GM18951 (cell line): ENCODE data around the gene ASIC5.

Experiments used
- POLR2A ChIP-seq: IDR thresholded peaks from 4 replicates; pipeline ENCODE4 v1.6.1; 2011; ENCODE audit warnings: mild to moderate bottlenecking; ENCODE audit not compliant: insufficient read length, insufficient read depth; ENCODE audit errors: extremely low read depth
- in situ Hi-C: fragments of 300-500 bp; cut with MboI; formaldehyde crosslinking; loops from one replicate; pipeline ENCODE4 v1.12.0; 2022; ENCODE audit warnings: low sequenced_read_pairs, mixed read lengths, inconsistent platforms; ENCODE audit not compliant: unreplicated experiment

The ASIC5 gene

DNA sequence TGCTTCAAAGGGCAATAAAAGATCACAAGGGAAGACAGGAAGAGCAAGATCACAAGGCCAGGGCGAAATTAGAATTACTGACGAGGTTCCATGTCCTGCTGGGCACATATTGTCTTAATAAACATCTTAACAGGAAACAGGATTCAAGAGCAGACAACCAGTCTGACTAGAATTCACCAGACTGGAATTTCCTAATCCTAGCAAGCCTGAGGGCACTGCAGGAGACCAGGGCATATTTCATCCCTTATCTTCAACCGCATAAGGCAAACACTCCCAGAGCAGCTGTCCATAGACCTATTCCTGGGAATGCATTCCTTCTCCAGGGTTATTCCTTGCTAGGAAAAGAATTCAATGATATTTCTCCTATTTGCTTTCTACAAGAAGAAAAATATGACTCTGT, 25.0 kb upstream of the ASIC5 start:
- no peak for TF ChIP-seq POLR2A
- in situ Hi-C loops: no loop called here

DNA sequence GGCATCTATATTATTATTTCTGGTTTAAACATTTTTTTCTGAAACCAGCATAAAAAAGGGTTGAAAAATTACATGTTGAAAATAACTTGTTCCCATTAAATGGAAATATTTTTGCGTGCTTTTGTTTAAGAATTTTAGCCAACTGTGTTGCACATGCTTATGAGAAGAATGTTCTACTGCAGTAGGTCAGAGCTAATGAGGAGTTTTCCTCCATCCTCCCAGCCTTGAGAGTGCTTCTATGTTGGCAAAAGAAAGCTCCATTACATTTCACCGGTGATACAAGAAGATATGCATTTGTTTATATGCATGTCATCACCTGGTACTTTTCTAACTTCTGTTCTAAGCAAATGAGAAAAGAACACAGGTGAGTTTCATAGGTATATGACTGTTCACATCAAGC, 23.9 kb upstream of the ASIC5 start:
- no peak for TF ChIP-seq POLR2A
- in situ Hi-C loops: no loop called here

DNA sequence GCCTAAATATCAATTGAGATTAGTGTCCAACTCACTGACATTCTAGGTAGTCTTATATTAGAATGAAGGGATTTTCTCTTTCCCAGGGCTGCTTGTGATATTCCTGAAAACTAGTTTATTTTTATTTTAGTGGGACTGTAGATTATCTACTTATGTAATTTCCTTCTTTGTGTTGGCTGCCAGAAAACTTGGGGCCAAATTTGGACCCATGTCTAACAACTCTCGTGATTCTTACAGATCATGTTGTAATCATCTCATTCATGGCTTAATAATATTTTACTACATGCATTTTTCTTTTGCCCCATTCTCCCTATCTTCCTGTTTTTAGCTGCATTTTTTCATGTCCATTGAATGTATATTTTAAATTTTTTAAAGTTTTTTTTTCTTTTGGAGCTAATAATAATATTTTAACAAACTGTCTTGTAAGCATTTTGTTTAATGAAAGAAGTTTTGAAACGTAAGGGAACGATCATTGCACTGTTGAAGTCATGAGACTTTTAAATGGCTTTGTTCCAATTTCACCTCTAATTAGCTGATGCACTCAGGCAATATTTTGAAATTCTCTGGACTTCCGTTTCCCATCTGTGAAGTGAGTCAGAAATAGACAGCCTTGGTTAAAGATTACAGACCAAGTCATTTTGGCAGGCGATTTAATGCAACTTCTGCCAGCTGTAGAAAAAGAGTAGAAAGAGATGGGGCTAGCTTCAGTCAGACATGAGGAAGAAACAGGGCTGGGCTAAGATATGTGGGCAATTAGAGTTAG, 23.1 kb upstream of the ASIC5 start:
- no peak for TF ChIP-seq POLR2A
- in situ Hi-C loops: no loop called here

DNA sequence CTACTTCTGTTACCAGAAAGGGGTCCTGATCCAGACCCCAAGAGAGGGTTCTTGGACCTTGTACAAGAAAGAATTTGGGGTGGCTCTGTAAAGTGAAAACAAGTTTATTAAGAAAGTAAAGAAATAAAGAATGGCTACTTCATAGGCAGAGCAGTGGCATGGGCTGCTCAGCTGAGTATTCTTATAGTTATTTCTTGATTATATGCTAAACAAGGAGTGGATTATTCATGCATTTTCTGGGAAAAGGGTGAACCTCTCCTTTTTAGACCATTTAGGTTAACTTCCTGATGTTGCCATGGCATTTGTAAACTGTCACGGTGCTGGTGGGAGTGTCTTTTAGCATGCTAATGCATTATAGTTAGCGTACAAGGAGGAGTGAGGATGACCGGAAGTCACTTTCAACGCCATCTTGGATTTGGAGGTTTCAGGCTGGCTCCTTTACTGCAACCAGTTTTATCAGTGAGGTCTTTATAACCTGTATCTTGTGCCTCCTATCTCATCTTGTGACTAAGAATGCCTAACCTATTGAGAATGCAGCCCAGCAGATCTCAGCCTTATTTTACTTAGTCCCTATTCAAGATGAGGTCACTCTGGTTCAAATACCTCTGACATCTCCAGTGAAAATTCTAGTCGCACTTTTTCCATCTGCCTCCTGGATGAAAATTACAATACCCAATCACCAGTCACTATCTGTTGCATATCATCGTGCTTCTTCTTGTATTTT, 21.9 kb upstream of the ASIC5 start:
- in situ Hi-C loops: no loop called here
- TF ChIP-seq POLR2A: no peak

DNA sequence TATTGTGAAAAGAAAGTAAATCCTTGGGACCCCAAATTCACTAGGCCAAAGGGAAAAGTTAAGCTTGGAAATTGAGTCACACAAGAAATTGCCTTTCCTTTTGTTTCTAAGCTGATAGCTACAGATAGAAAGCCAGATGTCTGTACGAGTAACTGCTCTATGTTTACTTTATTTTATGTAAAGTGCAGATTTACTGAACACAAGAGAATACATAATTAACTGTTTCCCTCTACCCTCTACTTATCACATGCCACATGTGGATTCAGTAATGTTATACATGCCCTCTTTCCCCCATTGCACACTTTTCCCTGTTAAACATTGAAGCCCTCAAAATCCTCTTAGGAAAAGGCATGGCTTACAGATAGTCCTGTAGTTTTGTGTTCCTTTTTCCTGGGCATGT, 21.0 kb upstream of the ASIC5 start:
- TF ChIP-seq POLR2A: no peak
- in situ Hi-C loops: no loop called here

DNA sequence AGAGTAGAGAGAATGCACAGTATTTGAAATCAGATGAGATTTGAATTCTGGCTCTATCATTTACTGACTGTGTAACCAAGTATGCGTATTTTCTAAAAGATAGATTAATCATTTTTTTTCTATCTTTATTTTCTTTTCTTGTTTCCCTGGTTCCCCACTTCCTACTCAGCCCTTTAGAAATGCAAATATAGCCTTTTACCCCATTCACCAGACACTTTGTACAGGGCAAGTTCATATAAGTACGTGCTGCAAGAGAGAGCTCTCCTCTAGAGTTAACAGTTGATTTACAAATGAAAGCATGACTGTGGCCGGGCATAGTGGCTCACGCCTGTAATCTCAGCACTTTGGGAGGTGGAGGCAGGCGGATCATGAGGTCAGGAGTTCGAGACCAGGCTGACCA, 19.6 kb upstream of the ASIC5 start:
- in situ Hi-C loops: no loop called here

DNA sequence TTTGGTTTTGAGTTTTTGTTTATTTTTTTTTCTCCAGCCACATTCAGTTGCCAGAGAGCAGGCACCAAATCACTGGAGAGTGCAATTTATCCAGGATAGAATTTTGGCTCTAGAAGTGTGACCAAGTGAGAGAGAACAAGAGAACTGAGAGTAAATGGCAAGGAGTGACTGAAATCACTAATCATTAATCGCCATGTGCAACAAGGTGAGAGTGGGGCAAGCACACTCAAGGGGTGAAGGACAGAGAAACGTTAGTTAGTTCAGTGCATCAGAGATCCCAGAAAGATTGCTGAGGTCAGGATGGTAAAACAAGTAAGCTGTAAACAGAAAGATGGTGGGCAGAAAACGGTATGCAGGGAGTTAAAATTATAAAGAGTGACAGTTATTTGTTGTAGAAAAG, 17.8 kb upstream of the ASIC5 start:
- no peak for TF ChIP-seq POLR2A
- in situ Hi-C loops: no loop called here

More for the DNA sequence above, 19.6 kb upstream of the ASIC5 start:
- no peak for TF ChIP-seq POLR2A

DNA sequence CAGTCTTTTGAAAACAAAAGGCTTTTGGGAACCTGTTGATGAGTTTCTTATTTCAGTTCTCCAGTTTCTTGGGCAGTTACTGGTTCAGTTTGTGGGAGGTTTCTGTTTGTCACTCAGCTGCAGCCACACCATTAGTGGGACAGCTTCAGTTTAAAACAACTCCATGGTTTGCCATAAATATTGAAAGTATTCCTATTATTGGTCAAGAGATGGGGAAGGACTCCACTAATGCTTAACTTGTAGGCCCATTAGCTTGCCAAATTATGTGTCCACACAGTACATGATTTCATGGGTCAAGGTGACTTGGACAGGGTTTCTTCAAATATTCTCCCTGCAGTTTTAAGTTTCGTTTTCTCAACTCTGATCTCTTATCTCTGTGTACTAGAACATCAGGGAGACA, 15.5 kb upstream of the ASIC5 start:
- in situ Hi-C loops: no loop called here
- no peak for TF ChIP-seq POLR2A

DNA sequence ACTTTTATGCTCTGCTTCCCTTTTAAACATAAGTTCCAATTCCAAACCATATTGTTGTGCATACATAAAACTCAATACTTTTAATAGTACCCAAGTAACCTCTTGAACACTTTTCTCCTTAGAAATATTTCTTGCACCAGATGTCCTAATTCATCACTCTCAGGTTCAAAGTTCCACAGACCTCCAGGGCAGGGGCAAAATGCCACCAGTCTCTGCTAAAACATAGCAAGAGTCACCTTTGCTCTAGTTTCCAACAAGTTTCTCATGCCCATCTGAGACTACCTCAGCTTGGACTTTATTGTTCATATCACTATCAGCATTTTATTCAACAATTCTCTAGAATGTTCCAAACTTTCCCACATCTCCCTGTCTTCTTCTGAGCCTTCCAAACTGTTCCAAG, 13.7 kb upstream of the ASIC5 start:
- in situ Hi-C loops: no loop called here
- TF ChIP-seq POLR2A: no peak

DNA sequence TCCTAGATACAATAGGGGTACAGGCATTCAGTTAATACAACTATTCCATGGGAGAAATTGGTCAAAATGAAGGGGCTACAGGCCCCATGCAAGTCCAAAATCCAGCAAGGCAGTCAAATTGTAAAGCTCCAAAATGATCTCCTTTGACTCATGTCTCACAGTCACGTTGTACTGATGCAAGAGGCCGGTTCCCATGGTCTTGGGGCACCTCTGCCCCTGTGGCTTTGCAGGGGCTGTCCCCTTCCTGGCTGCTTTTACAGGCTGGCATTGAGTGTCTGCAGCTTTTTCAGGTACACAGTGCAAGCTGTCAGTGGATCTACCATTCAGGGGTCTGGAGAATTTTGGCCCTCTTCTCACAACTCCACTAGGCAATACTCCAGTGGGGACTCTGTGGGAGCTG, 12.5 kb upstream of the ASIC5 start:
- in situ Hi-C loops: no loop called here
- TF ChIP-seq POLR2A: no peak

DNA sequence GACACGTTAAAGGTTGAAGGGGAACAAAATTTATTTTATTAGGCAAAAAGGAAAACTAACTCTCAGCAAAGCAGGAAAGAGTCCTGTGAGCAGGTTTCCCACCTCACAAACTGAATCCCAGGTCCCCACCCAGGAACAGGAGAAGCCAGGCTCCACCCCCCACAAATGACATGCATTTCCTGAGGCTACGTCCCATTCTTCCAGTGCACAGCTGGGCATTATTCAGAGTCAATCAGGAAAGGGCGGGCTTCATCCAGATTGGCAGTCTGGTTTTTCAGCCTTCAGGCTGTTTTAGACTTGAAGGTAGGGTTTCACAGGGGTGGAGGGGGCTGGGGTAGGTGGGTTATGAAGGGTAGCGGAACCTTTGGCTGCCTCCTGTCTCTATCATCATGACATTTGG, 11.9 kb upstream of the ASIC5 start:
- in situ Hi-C loops: no loop called here
- no peak for TF ChIP-seq POLR2A

DNA sequence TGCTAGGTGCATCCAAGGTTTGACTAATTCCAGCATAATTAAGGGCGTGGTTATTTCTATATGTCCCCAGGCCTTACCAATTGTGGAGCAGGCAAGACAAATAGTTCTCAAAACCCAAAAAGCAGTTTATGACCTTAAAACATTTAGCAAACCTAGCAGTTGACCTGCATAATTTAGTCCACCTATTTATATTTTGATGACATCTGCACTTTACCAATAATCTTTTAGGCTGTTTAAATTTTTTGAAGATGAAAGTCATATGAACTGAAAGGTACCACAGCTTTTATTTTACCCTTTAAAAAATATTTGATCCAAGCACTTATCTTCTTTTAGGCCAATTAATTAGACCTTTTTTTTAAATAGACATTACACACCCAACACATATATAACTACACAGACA, 9.8 kb upstream of the ASIC5 start:
- TF ChIP-seq POLR2A: no peak
- in situ Hi-C loops: no loop called here

DNA sequence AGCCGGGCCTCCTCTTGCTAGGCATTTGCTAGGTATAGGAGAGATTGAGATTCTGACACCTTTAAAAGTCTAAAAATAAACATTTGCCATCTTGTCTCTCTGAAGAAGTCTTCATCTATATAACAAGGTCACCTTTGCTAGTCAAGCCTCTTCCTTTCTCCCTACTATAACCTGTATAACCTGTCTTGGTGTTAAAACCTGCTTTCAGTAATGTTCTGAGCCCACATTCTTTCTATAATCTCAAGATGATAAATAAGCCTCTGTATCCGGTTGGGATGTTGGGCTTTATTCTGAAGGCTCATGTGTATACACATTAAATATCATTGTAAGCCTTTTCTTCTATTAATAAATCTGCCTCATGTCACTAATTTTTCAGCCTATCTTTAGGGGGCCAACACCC, 10.2 kb downstream of the ASIC5 start:
- TF ChIP-seq POLR2A: no peak
- in situ Hi-C loops: no loop called here

DNA sequence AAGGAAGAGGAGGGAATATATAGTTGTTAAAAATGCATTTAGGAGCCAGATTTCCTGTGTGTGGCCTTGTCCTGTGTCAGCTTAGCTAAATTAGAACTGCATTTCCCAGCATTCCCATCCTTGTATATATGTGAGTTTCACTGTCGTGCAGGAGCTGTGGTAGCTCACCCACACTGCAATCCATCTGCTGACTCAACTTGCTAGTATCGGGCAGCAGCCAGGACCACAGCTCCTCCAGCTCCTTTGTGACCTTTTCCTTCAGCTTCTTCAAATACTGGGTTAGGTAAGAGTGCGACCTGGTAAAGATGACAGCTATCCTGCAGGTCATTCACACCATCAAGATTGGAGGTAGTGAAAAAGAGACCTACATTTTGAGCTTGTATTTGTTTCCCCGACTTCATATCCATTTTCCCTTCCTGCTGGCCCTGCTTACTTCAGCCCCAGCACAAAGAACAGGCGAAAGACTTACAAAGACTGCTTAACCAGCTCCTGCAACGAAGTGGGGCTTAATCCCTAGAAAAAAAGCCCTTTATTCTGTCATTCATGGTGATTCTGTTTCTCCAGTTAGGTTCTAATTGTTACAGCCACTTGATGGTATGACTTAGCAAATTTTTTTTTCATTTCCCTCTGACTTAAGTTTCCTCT, 11.4 kb downstream of the ASIC5 start:
- no peak for TF ChIP-seq POLR2A
- in situ Hi-C loops: no loop called here
